Peyer's patch (tissue), 4 donors: ENCODE data around the gene LMTK3.

ENCODE experiments used
- POLR2A ChIP-seq, 2 donors: fragments of 450-650 bp; IDR thresholded peaks; one replicate each; pipeline ENCODE4 v1.5.1; 2017; ENCODE audit warnings: antibody characterized with exemption in 2 of 2, mild to moderate bottlenecking in 2 of 2, moderate library complexity in 2 of 2
- TF ChIP-seq, protein P1 (sequence below), 6 experiments: fragments of 450-650 bp in 4 of 6; fragments of 200-600 bp in 2 of 6; sonication (generic) in 1 of 6; IDR thresholded peaks; one replicate each; pipeline ENCODE4 v1.5.1; 2017 to 2019; ENCODE audit warnings: antibody characterized with exemption in 6 of 6, mild to moderate bottlenecking in 3 of 6, moderate library complexity in 1 of 6

DNA sequence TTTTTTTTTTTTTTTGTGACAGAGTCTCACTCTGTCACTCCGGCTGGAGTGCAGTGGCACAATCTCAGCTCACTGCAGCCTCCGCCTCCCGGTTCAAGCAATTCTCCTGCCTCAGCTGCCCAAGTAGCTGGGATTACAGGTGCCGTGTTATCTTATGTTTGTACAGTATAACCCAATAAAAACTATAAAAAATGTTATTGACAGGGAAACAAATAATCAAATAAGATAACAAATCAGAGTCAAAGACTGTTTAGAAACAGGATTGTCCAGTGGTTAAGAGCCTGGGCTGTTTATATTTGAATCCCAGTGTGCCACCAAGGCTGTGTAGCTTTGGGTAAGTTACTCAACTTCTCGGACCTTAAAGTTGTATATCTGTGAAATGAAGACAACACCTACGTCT lies 19.1 kb upstream of the LMTK3 start:
- TF ChIP-seq, protein P1, sequence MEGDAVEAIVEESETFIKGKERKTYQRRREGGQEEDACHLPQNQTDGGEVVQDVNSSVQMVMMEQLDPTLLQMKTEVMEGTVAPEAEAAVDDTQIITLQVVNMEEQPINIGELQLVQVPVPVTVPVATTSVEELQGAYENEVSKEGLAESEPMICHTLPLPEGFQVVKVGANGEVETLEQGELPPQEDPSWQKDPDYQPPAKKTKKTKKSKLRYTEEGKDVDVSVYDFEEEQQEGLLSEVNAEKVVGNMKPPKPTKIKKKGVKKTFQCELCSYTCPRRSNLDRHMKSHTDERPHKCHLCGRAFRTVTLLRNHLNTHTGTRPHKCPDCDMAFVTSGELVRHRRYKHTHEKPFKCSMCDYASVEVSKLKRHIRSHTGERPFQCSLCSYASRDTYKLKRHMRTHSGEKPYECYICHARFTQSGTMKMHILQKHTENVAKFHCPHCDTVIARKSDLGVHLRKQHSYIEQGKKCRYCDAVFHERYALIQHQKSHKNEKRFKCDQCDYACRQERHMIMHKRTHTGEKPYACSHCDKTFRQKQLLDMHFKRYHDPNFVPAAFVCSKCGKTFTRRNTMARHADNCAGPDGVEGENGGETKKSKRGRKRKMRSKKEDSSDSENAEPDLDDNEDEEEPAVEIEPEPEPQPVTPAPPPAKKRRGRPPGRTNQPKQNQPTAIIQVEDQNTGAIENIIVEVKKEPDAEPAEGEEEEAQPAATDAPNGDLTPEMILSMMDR (IDR thresholded peaks at IDR 0.05): no peak
- no peak for TF ChIP-seq POLR2A (IDR thresholded peaks at IDR 0.05)
